Osteoblast (primary cell): ENCODE results near the gene C11orf97. TPM values are rescaled to one million over a fixed set of nuclear protein-coding genes. Genes with fewer than 3 reads are reported as not detected.
A peak's percentile ranks its signal among the peaks of the same experiment; 100 is the strongest.

Experiments used
- DNase-seq: peaks from one replicate; pipeline ENCODE4 v3.0.0; 2011; ENCODE audit warnings: low spot score, mixed read lengths; ENCODE audit not compliant: insufficient read length; ENCODE audit errors: missing footprints
- H2AFZ ChIP-seq: 2 replicates; pipeline ENCODE4 v1.6.0; 2011; ENCODE audit warnings: mild to moderate bottlenecking, low read length
- H3K27ac ChIP-seq: 2 replicates; pipeline ENCODE4 v1.5.1; 2011; ENCODE audit warnings: mild to moderate bottlenecking, low read depth, low read length, moderate library complexity
- H3K27me3 ChIP-seq: 2 replicates; pipeline ENCODE4 v1.6.0; 2012; ENCODE audit warnings: mild to moderate bottlenecking, control low read depth, inconsistent platforms, low read length, moderate library complexity; ENCODE audit not compliant: insufficient read depth
- H3K36me3 ChIP-seq: 2 replicates; pipeline ENCODE4 v1.5.1; 2011; ENCODE audit warnings: mild to moderate bottlenecking, low read length, control low read depth, moderate library complexity; ENCODE audit not compliant: insufficient read depth
- H3K4me1 ChIP-seq: 2 replicates; pipeline ENCODE4 v1.5.1; 2011; ENCODE audit warnings: mild to moderate bottlenecking, low read length, control low read depth, moderate library complexity; ENCODE audit not compliant: insufficient read depth
- H3K4me2 ChIP-seq: 2 replicates; pipeline ENCODE4 v1.6.0; 2011; ENCODE audit warnings: mild to moderate bottlenecking, low read length; ENCODE audit not compliant: insufficient read depth
- H3K4me3 ChIP-seq: fragments of 200-600 bp; sonication (generic); 3 replicates; pipeline ENCODE4 v1.5.1; 2012; ENCODE audit warnings: mild to moderate bottlenecking, low read length, inconsistent platforms; ENCODE audit not compliant: insufficient read depth
- H3K79me2 ChIP-seq: 2 replicates; pipeline ENCODE4 v1.6.0; 2012; ENCODE audit warnings: mild to moderate bottlenecking, low read length, control low read depth, inconsistent platforms; ENCODE audit not compliant: insufficient read depth
- H3K9me3 ChIP-seq: 2 replicates; pipeline ENCODE4 v1.5.1; 2011; ENCODE audit warnings: low read depth, low read length, control low read depth
- H4K20me1 ChIP-seq: 2 replicates; pipeline ENCODE4 v1.6.0; 2012; ENCODE audit warnings: mild to moderate bottlenecking, low read length, control low read depth; ENCODE audit not compliant: insufficient read depth
- CTCF ChIP-seq: IDR thresholded peaks from 2 replicates; pipeline ENCODE4 v1.5.1; 2011; ENCODE audit warnings: mild to moderate bottlenecking, low read depth, low read length, moderate library complexity; ENCODE audit errors: extremely low read depth
- total RNA-seq: library from RNA; depleted of rRNA; stranded (reverse); fragments of >200 nt; gene quantifications from 2 replicates; pipeline ENCODE4 v1.2.3, GENCODE V29; 2012

Gene C11orf97
- total RNA-seq, 1 donor: not detected

- H3K4me1 ChIP-seq: peaks cover 23% of the 10 kb centered on the region
- no peak for TF ChIP-seq CTCF
- H3K27me3 ChIP-seq: no peaks in the 10 kb centered on the region
- no peak for DNase-seq
- H3K4me2 ChIP-seq: peak overlapping the region; percentile 60
- H3K9me3 ChIP-seq: no peaks in the 10 kb centered on the region
- no peaks in the 10 kb centered on the region for H4K20me1 ChIP-seq
- H3K36me3 ChIP-seq: no peaks in the 10 kb centered on the region
- no peak overlapping the region for H2AFZ ChIP-seq
- H3K27ac ChIP-seq: peak overlapping the region; percentile 80
- H3K4me3 ChIP-seq: no peak overlapping the region
- peaks cover 6% of the 10 kb centered on the region for H3K79me2 ChIP-seq
These were observed 45.7 kb downstream of the C11orf97 start for GRCh38 chr11:94557992-94558391.

DNA sequence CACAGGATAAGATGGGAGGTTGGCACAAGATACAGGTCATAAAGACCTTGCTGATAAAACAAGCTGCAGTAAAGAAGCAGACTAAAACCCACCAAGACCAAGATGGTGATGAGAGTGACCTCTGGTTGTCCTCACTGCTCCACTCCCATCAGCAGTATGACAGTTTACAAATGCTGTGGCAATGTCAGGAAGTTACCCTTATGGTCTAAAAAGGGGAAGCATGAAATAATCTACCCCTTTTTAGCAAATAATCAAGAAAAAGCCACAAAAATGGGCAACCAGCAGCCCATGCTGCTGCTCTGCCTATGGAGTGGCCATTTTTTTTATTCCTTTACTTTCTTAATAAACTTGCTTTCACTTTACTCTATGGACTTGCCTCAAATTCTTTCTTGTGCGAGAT lies 46.2 kb downstream of the C11orf97 start:
- Histone ChIP-seq H3K4me1 (peaks cover 28% of the 10 kb centered on the region), H2AFZ (no peak overlapping the region), H3K79me2 (peaks cover 6% of the 10 kb centered on the region), H3K4me3 (no peak overlapping the region), H3K9me3 (no peaks in the 10 kb centered on the region), H3K27ac (peak overlapping the region; percentile 80), H3K4me2 (no peak overlapping the region), H3K36me3 (no peaks in the 10 kb centered on the region), H4K20me1 (no peaks in the 10 kb centered on the region), H3K27me3 (no peaks in the 10 kb centered on the region)
- no peak for TF ChIP-seq CTCF
- no peak for DNase-seq

DNA sequence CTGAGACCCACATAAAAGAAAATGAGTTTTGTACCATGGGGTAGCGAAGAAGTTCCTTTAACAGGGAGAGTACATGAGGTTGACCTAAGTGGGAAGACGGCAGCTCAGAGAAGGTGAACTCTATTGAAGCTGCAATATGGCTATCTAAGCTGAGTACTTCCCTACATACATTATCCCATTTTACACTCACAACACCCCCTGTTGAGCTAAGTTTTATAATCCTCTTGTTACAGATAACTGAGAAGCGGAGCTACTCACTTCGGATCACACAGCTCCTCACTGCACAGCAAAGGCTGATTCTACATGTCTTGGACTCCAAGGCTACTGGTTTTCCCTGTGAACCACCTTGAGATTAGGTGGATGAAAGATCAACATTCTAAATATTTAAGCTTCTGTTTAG lies 46.7 kb downstream of the C11orf97 start:
- Histone ChIP-seq H3K9me3 (no peaks in the 10 kb centered on the region), H3K27me3 (no peaks in the 10 kb centered on the region), H3K4me3 (no peak overlapping the region), H3K79me2 (peaks cover 5% of the 10 kb centered on the region), H2AFZ (no peak overlapping the region), H4K20me1 (peaks cover under 1% of the 10 kb centered on the region), H3K4me1 (peaks cover 32% of the 10 kb centered on the region), H3K4me2 (no peak overlapping the region), H3K36me3 (no peaks in the 10 kb centered on the region), H3K27ac (peak overlapping the region; percentile 80)
- no peak for TF ChIP-seq CTCF
- DNase-seq: no peak

- Histone ChIP-seq H3K4me1 (peaks cover 33% of the 10 kb centered on the region), H3K9me3 (no peaks in the 10 kb centered on the region), H3K79me2 (peaks cover 3% of the 10 kb centered on the region), H3K4me2 (no peak overlapping the region), H3K27ac (peak overlapping the region; percentile 80), H3K4me3 (no peak overlapping the region), H2AFZ (no peak overlapping the region), H3K27me3 (no peaks in the 10 kb centered on the region), H4K20me1 (peaks cover 2% of the 10 kb centered on the region), H3K36me3 (no peaks in the 10 kb centered on the region)
- DNase-seq: no peak
- no peak for TF ChIP-seq CTCF
These were observed 47.1 kb downstream of the C11orf97 start for GRCh38 chr11:94559361-94559760.
